K562 (cell line): ENCODE results near the gene VENTX. TPM values are rescaled to one million over a fixed set of nuclear protein-coding genes. Genes with fewer than 3 reads are reported as not detected.

Experiments
- ATAC-seq: fragments of 200-7000 bp; cut with Tn5 transposase; 3 replicates; pipeline ENCODE4 v1.9.1; 2020; ENCODE audit warnings: moderate library complexity
- BruUV-seq: library from RNA; stranded (reverse); fragments of 400-500 nt; replicated peaks from 2 replicates; lab custom pipeline; 2021; lab: Mats Ljungman, UMichigan
- CTCF ChIA-PET: fragments of 300-600 bp; formaldehyde crosslinking; extraction: SDS; loops from one replicate; lab custom pipeline; 2021; ENCODE audit warnings: low intra/inter-chr PET ratio; lab: Yijun Ruan, JAX
- POLR2A ChIA-PET: fragments of 300-600, 350-650 bp; sonication (Branson Sonifier 250); formaldehyde crosslinking; extraction: SDS; loops from one replicate; lab custom pipeline; 2021; ENCODE audit warnings: antibody characterized with exemption, inconsistent platforms; lab: Yijun Ruan, JAX
- DNase-seq, 4 experiments: peaks; one replicate each; pipeline versions ENCODE4 v3.0.0 to v3.0.0-alpha.2; 2011 to 2018; ENCODE audit warnings: low spot score in 3 of 4, mixed read lengths in 3 of 4; ENCODE audit errors: extremely low read depth in 1 of 4
- FAIRE-seq: peaks from 2 replicates; lab custom pipeline; 2011; peaks lifted over from hg19 to GRCh38; lab: Jason Lieb, UNC
- H2AFZ ChIP-seq: 2 replicates; pipeline ENCODE4 v1.6.0; 2011; ENCODE audit warnings: low read depth, low read length, control low read depth, inconsistent platforms
- H3K27ac ChIP-seq: fragments of 200-600 bp; 3 replicates; pipeline ENCODE4 v1.8.0; 2011; ENCODE audit warnings: low read depth, mild to moderate bottlenecking, control low read depth, inconsistent platforms, low read length, moderate library complexity, mixed read lengths; ENCODE audit errors: extremely low read depth
- H3K27me3 ChIP-seq, 2 experiments: fragments of 300-600 bp in 1 of 2; 2 replicates in 1 of 2; 3 replicates in 1 of 2; pipeline versions ENCODE4 v1.6.0 to v1.8.0; 2011; ENCODE audit warnings: inconsistent platforms in 2 of 2, low read length in 2 of 2, mild to moderate bottlenecking in 1 of 2, mixed read lengths in 1 of 2, moderate library complexity in 1 of 2; ENCODE audit not compliant: control insufficient read depth in 2 of 2, insufficient read depth in 2 of 2
- H3K36me3 ChIP-seq: fragments of 300-600 bp; 3 replicates; pipeline ENCODE4 v1.8.0; 2011; ENCODE audit warnings: mild to moderate bottlenecking, low read length, inconsistent platforms; ENCODE audit not compliant: control insufficient read depth, insufficient read depth
- H3K4me1 ChIP-seq, 2 experiments: fragments of 200-600 bp in 1 of 2; replicated peaks in 1 of 2; 2 replicates in 1 of 2; 3 replicates in 1 of 2; pipeline versions ENCODE4 v1.5.1 to v1.8.0; 2011; ENCODE audit warnings: inconsistent platforms in 2 of 2, low read length in 2 of 2, mild to moderate bottlenecking in 1 of 2, mixed read lengths in 1 of 2, moderate library complexity in 1 of 2; ENCODE audit not compliant: control insufficient read depth in 2 of 2, insufficient read depth in 2 of 2
- H3K4me2 ChIP-seq: 2 replicates; pipeline ENCODE4 v1.6.1; 2011; ENCODE audit warnings: low read length, control low read depth, inconsistent platforms, mixed read lengths; ENCODE audit not compliant: insufficient read depth
- H3K4me3 ChIP-seq: fragments of 200-600 bp; sonication (generic), shearing (Covaris generic); 2 replicates; pipeline ENCODE4 v1.5.1; 2016; ENCODE audit warnings: control low read depth, inconsistent platforms
- H3K79me2 ChIP-seq: fragments of 200-600 bp; 3 replicates; pipeline ENCODE4 v1.8.0; 2011; ENCODE audit warnings: low read length, inconsistent platforms; ENCODE audit not compliant: control insufficient read depth, insufficient read depth
- H3K9ac ChIP-seq, 2 experiments: 2 replicates each; pipeline versions ENCODE4 v1.6.0 to v1.6.1; 2011; ENCODE audit warnings: low read depth in 2 of 2, low read length in 2 of 2, control low read depth in 1 of 2, inconsistent platforms in 1 of 2, mild to moderate bottlenecking in 1 of 2, mixed read lengths in 1 of 2; ENCODE audit not compliant: insufficient read depth in 1 of 2
- H3K9me1 ChIP-seq: one replicate; pipeline ENCODE4 v1.6.0; 2011; ENCODE audit warnings: inconsistent platforms, mild to moderate bottlenecking, low read length, moderate library complexity; ENCODE audit not compliant: control insufficient read depth, insufficient read depth
- H3K9me3 ChIP-seq: replicated peaks from 2 replicates; pipeline ENCODE4 v1.5.1; 2011; ENCODE audit warnings: low read depth, low read length, inconsistent platforms; ENCODE audit not compliant: control insufficient read depth, insufficient read depth
- H4K20me1 ChIP-seq: replicated peaks from 2 replicates; pipeline ENCODE4 v1.6.1; 2011; ENCODE audit warnings: low read length, inconsistent platforms, mixed read lengths; ENCODE audit not compliant: control insufficient read depth, insufficient read depth
- HNRNPH1 ChIP-seq: fragments of 200-400 bp; formaldehyde crosslinking; optimal IDR thresholded peaks from 2 replicates; pipeline ENCODE3; 2017; ENCODE audit warnings: low read depth, mild to moderate bottlenecking, low read length, moderate library complexity
- LARP7 ChIP-seq: fragments of 450-650 bp; IDR thresholded peaks from 2 replicates; pipeline ENCODE4 v1.6.1; 2016
- NELFE ChIP-seq: IDR thresholded peaks from 2 replicates; pipeline ENCODE4 v1.6.1; 2011; ENCODE audit warnings: mild to moderate bottlenecking; ENCODE audit not compliant: insufficient read depth, insufficient read length
- NR2C1 ChIP-seq, 2 experiments: fragments of 450-650 bp; IDR thresholded peaks; 2 replicates each; pipeline ENCODE4 v1.6.1; 2017; ENCODE audit warnings: mild to moderate bottlenecking in 2 of 2, antibody characterized with exemption in 1 of 2, inconsistent platforms in 1 of 2, missing compliant biosample characterization in 1 of 2, missing genetic modification characterization in 1 of 2
- POLR2H ChIP-seq: IDR thresholded peaks from 2 replicates; pipeline ENCODE4 v1.6.1; 2016; ENCODE audit warnings: missing genetic modification characterization, low read depth, mild to moderate bottlenecking, control low read depth, missing compliant biosample characterization, moderate library complexity
- ZNF121 ChIP-seq: sonication (generic); formaldehyde crosslinking; conservative IDR thresholded peaks from 2 replicates; pipeline ENCODE4 v1.8.0; 2022; ENCODE audit warnings: missing genetic modification reagents
- ZNF644 ChIP-seq: fragments of 200-800 bp; sonication (Bioruptor generic); IDR thresholded peaks from 2 replicates; pipeline ENCODE4 v1.6.1; 2016; ENCODE audit warnings: low read depth, missing genetic modification characterization, missing compliant biosample characterization
- WGBS: fragments of 100-300 bp; shearing (Covaris generic); methylation state at CpG from one replicate; pipeline ENCODE4 v1.1.6; 2016; ENCODE audit warnings: low coverage, mixed read lengths; ENCODE audit not compliant: insufficient coverage; ENCODE audit errors: missing lambda C conversion rate; 5-methylcytosine and 5-hydroxymethylcytosine counted together
- in situ Hi-C: fragments of 300-500 bp; cut with MboI; formaldehyde crosslinking; loops from 4 replicates; pipeline ENCODE4 v1.15.0; 2018; ENCODE audit warnings: inconsistent platforms, mixed read lengths
- intact Hi-C: fragments of 100-400 bp; cut with micrococcal nuclease; formaldehyde crosslinking; loops from 2 replicates; pipeline ENCODE4 v1.14.2; 2022
- polyA plus RNA-seq, 8 experiments: library from polyadenylated mRNA; depleted of rRNA in 4 of 8; stranded (reverse) in 5 of 8; unstranded in 3 of 8; fragments of >200 nt; fragmentation: Nextera tagmentation in 2 of 8; fragmentation: Illumina TruSeq in 1 of 8; extraction: Ambion mirVana in 2 of 8; extraction: Trizol in 1 of 8; gene quantifications; 2 replicates each; pipeline versions ENCODE4 v1.2.1 to v1.2.3, GENCODE V29; 2011 to 2014; ENCODE audit warnings: inconsistent platforms in 1 of 8, missing spikeins in 1 of 8
- total RNA-seq, 7 experiments: library from RNA; depleted of rRNA in 6 of 7; stranded (reverse); fragments of >200 nt in 6 of 7; fragmentation: Illumina TruSeq in 2 of 7; extraction: Trizol in 2 of 7; gene quantifications; 2 replicates each; pipeline versions ENCODE4 v1.2.1 to v1.2.3, GENCODE V29; 2011 to 2021; ENCODE audit warnings: low replicate concordance in 1 of 7
- TF ChIP-seq, protein P1 (sequence below): sonication (generic); formaldehyde crosslinking; IDR thresholded peaks from 2 replicates; pipeline ENCODE4 v1.8.1; 2023; ENCODE audit warnings: missing genetic modification reagents, mild to moderate bottlenecking, borderline replicate concordance
- TF ChIP-seq, protein P2 (sequence below): sonication (generic); formaldehyde crosslinking; IDR thresholded peaks from 2 replicates; pipeline ENCODE4 v1.9.0; 2022; ENCODE audit warnings: mild to moderate bottlenecking, missing genetic modification reagents

The VENTX gene
- total and polyA plus RNA-seq, 9 of the 15 experiments (the other 6 are each of a cell fraction or from before 2014, with no cell fraction given), result 0.07 to 0.70 (median 0.20) TPM; not detected in 1

DNA sequence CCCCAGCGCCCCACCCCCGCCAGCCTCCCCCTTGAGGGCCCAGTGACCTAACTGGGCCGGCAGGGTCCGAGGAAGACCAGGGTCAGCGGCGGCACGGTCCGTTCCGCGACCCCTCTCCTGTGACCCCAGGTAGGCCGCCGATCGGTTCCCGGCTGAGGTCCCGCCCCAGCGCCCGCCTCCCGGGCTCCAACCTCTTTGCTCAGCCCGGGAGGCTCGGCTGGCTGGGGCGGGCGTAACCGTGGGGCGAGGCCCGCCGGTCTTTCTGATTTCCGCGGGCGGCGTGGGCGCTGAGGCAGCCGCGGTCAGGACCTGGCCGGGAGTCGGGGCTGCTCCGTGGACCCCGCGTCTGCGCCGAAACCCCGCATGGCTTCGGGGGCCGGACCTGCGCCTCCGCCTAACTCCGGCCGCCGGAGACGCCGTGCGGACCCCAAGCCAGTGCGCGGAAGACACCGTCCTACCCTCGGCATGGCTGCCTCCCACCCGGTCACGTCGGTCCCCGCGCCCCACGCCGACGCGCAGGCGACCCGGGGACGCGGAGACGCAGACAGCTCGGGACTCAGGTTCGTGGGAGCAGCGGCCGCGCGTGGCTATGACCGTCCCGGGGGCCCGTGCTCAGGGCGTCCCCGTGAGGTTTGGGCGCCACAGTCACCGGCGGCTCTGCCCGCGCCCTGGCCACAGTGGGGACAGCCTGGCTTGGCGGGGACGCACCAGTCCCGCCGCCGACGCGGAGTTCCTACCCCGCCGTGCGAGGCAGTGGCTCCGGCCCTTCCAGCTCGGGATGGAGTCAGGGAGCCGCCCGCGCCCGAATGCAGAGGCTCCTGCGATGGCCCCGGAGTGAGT is 1.0 kb upstream of the VENTX start:
- H3K9me1 ChIP-seq, result no peaks in the 10 kb centered on the region
- 100% methylated on average over 1 of the region's 103 CpGs for WGBS

DNA sequence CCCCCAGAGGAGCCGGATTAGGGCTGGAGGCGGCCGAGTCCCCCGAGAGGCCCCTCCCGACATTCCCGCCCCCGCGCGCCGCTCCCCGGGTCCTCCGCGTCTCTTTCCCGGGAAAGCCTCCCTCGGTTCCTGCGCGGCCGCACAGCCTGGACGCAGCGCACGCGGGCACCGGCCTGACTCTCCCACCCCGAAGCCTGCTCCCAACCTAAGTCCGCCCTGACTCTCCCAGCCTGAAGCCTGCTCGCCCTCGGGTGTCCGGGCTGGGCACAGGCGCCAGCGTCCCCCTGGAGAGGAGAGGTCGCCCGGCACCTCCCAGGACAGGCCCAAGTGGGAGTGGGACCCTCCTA is 441 bp upstream of the VENTX start:
- H3K27ac ChIP-seq, result no peak overlapping the region
- no peak overlapping the region for H3K4me3 ChIP-seq
- no peaks in the 10 kb centered on the region for H3K9me3 ChIP-seq
- BruUV-seq, result no TSS peak
- no peaks in the 10 kb centered on the region for H3K9me1 ChIP-seq
- no peaks in the 10 kb centered on the region for H3K36me3 ChIP-seq
- ATAC-seq (no peak), FAIRE-seq (no peak), DNase-seq (no peak)
- CTCF ChIA-PET, result no interaction called here
- H3K4me1 ChIP-seq, result peaks cover 0 to 46% of the 10 kb centered on the region in 2 experiments; a peak in 2 of 5 replicates
- H3K4me2 ChIP-seq, result no peak overlapping the region
- H3K79me2 ChIP-seq, result no peaks in the 10 kb centered on the region
- no peak overlapping the region for H2AFZ ChIP-seq
- in situ Hi-C loops, result no loop called here
- POLR2A ChIA-PET, result no interaction called here
- WGBS, result 100% methylated on average over 5 of the region's 32 CpGs
- intact Hi-C loops, result no loop called here
- no peaks in the 10 kb centered on the region for H3K27me3 ChIP-seq
- H4K20me1 ChIP-seq, result no peaks in the 10 kb centered on the region
- no peak overlapping the region for H3K9ac ChIP-seq
- TF ChIP-seq POLR2H, result no peak
- TF ChIP-seq LARP7, result no peak
- TF ChIP-seq, protein P1, sequence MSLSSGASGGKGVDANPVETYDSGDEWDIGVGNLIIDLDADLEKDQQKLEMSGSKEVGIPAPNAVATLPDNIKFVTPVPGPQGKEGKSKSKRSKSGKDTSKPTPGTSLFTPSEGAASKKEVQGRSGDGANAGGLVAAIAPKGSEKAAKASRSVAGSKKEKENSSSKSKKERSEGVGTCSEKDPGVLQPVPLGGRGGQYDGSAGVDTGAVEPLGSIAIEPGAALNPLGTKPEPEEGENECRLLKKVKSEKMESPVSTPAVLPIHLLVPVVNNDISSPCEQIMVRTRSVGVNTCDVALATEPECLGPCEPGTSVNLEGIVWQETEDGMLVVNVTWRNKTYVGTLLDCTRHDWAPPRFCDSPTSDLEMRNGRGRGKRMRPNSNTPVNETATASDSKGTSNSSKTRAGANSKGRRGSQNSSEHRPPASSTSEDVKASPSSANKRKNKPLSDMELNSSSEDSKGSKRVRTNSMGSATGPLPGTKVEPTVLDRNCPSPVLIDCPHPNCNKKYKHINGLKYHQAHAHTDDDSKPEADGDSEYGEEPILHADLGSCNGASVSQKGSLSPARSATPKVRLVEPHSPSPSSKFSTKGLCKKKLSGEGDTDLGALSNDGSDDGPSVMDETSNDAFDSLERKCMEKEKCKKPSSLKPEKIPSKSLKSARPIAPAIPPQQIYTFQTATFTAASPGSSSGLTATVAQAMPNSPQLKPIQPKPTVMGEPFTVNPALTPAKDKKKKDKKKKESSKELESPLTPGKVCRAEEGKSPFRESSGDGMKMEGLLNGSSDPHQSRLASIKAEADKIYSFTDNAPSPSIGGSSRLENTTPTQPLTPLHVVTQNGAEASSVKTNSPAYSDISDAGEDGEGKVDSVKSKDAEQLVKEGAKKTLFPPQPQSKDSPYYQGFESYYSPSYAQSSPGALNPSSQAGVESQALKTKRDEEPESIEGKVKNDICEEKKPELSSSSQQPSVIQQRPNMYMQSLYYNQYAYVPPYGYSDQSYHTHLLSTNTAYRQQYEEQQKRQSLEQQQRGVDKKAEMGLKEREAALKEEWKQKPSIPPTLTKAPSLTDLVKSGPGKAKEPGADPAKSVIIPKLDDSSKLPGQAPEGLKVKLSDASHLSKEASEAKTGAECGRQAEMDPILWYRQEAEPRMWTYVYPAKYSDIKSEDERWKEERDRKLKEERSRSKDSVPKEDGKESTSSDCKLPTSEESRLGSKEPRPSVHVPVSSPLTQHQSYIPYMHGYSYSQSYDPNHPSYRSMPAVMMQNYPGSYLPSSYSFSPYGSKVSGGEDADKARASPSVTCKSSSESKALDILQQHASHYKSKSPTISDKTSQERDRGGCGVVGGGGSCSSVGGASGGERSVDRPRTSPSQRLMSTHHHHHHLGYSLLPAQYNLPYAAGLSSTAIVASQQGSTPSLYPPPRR (CRISPR knock-in tag), result no peak
- TF ChIP-seq, protein P2, sequence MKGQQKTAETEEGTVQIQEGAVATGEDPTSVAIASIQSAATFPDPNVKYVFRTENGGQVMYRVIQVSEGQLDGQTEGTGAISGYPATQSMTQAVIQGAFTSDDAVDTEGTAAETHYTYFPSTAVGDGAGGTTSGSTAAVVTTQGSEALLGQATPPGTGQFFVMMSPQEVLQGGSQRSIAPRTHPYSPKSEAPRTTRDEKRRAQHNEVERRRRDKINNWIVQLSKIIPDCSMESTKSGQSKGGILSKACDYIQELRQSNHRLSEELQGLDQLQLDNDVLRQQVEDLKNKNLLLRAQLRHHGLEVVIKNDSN (CRISPR knock-in tag), result no peak

More for the DNA sequence above, 1.0 kb upstream of the VENTX start:
- Histone ChIP-seq H3K4me3 (no peak overlapping the region), H3K9ac (no peak overlapping the region), H3K27me3 (no peaks in the 10 kb centered on the region), H4K20me1 (no peaks in the 10 kb centered on the region), H3K4me2 (no peak overlapping the region), H3K36me3 (no peaks in the 10 kb centered on the region), H3K4me1 (peaks cover 0 to 41% of the 10 kb centered on the region in 2 experiments; a peak in 2 of 5 replicates), H3K79me2 (no peaks in the 10 kb centered on the region), H3K9me3 (no peaks in the 10 kb centered on the region), H2AFZ (no peak overlapping the region), H3K27ac (no peak overlapping the region)
- no peak for TF ChIP-seq ZNF644 (tag)
- TF ChIP-seq NR2C1 (IDR thresholded peaks at IDR 0.05), result no peak
- no peak for TF ChIP-seq NR2C1 (tag; IDR thresholded peaks at IDR 0.05)
- no peak for TF ChIP-seq NELFE
- TF ChIP-seq ZNF121 (CRISPR knock-in tag), result no peak
- TF ChIP-seq HNRNPH1, result no peak
- ATAC-seq (no peak), DNase-seq (no peak), FAIRE-seq (no peak)
- no TSS peak for BruUV-seq
- intact Hi-C loops, result no loop called here
- in situ Hi-C loops, result no loop called here
- CTCF ChIA-PET, result no interaction called here
- POLR2A ChIA-PET, result interaction anchor here (0.6 kb wide), 1 partner anchor 21 kb away, joined by 3 read pairs; no protein-coding TSS in a partner anchor
